K562 (cell line): Measurements from ENCODE around the gene MVB12B. TPM values are rescaled to one million over a fixed set of nuclear protein-coding genes. Genes with fewer than 3 reads are reported as not detected.

ENCODE experiments used
- CREB1 ChIP-seq, 2 experiments: sonication (generic) in 1 of 2; formaldehyde crosslinking in 1 of 2; IDR thresholded peaks; 2 replicates each; pipeline versions ENCODE4 v1.6.1 to v1.8.0; 2012 to 2022; ENCODE audit warnings: inconsistent platforms in 1 of 2, mild to moderate bottlenecking in 1 of 2, missing genetic modification reagents in 1 of 2, moderate library complexity in 1 of 2
- EZH2 ChIP-seq: IDR thresholded peaks from 2 replicates; pipeline ENCODE4 v1.6.1; 2012; ENCODE audit warnings: low read depth, mild to moderate bottlenecking, inconsistent platforms, low read length, borderline replicate concordance
- HCFC1 ChIP-seq: IDR thresholded peaks from 2 replicates; pipeline ENCODE4 v1.6.1; 2012; ENCODE audit warnings: low read depth, low read length, improper control_type of control experiment
- HNRNPK ChIP-seq: fragments of 200-400 bp; formaldehyde crosslinking; IDR thresholded peaks from one replicate; pipeline ENCODE4 v1.6.1; 2018; ENCODE audit warnings: mild to moderate bottlenecking, low read depth, low read length; ENCODE audit not compliant: poor library complexity, severe bottlenecking
- KAT2B ChIP-seq: IDR thresholded peaks from one replicate; pipeline ENCODE4 v1.6.1; 2012; ENCODE audit warnings: low read depth, mild to moderate bottlenecking, control low read depth, inconsistent platforms, low read length, moderate library complexity
- KDM1A ChIP-seq, 2 experiments: fragments of 450-650 bp; IDR thresholded peaks; 2 replicates each; pipeline ENCODE4 v1.6.1; 2016; ENCODE audit warnings: mild to moderate bottlenecking in 2 of 2
- KDM2B ChIP-seq: fragments of 250-450 bp; sonication (Bioruptor Pico); IDR thresholded peaks from 2 replicates; pipeline ENCODE4 v1.8.0; 2021; ENCODE audit warnings: mild to moderate bottlenecking, moderate library complexity
- ZNF324 ChIP-seq: fragments of 250-450 bp; sonication (Bioruptor Pico); IDR thresholded peaks from 2 replicates; pipeline ENCODE4 v1.4.0; 2020; ENCODE audit warnings: mild to moderate bottlenecking
- ZNF830 ChIP-seq: fragments of 250-450 bp; sonication (Bioruptor Pico); IDR thresholded peaks from 2 replicates; pipeline ENCODE4 v1.5.0; 2021; ENCODE audit warnings: mild to moderate bottlenecking
- polyA plus RNA-seq, 8 experiments: library from polyadenylated mRNA; depleted of rRNA in 4 of 8; stranded (reverse) in 5 of 8; unstranded in 3 of 8; fragments of >200 nt; fragmentation: Nextera tagmentation in 2 of 8; fragmentation: Illumina TruSeq in 1 of 8; extraction: Ambion mirVana in 2 of 8; extraction: Trizol in 1 of 8; gene quantifications; 2 replicates each; pipeline versions ENCODE4 v1.2.1 to v1.2.3, GENCODE V29; 2011 to 2014; ENCODE audit warnings: inconsistent platforms in 1 of 8, missing spikeins in 1 of 8
- total RNA-seq, 7 experiments: library from RNA; depleted of rRNA in 6 of 7; stranded (reverse); fragments of >200 nt in 6 of 7; fragmentation: Illumina TruSeq in 2 of 7; extraction: Trizol in 2 of 7; gene quantifications; 2 replicates each; pipeline versions ENCODE4 v1.2.1 to v1.2.3, GENCODE V29; 2011 to 2021; ENCODE audit warnings: low replicate concordance in 1 of 7
- TF ChIP-seq, protein P1 (sequence below): fragments of 250-450 bp; sonication (Bioruptor Pico); IDR thresholded peaks from 2 replicates; pipeline ENCODE4 v1.5.0; 2022; ENCODE audit warnings: mild to moderate bottlenecking
- TF ChIP-seq, protein P2 (sequence below): sonication (generic); IDR thresholded peaks from 2 replicates; pipeline ENCODE4 v1.6.1; 2016
- TF ChIP-seq, protein P3 (sequence below): conservative IDR thresholded peaks from 2 replicates; pipeline ENCODE4 v1.6.1; 2011; ENCODE audit warnings: low read depth, mild to moderate bottlenecking, low read length; ENCODE audit not compliant: control insufficient read depth
- TF ChIP-seq, protein P4 (sequence below), 2 experiments: fragments of 450-650 bp in 1 of 2; IDR thresholded peaks; 2 replicates each; pipeline ENCODE4 v1.6.1; 2011 to 2017; ENCODE audit warnings: low read depth in 2 of 2, antibody characterized with exemption in 1 of 2, borderline replicate concordance in 1 of 2, low read length in 1 of 2, mild to moderate bottlenecking in 1 of 2, mixed read lengths in 1 of 2; ENCODE audit not compliant: control insufficient read depth in 1 of 2

Gene MVB12B
- total and polyA plus RNA-seq, 9 of the 15 experiments (the other 6 are each of a cell fraction or from before 2014, with no cell fraction given): not detected

DNA sequence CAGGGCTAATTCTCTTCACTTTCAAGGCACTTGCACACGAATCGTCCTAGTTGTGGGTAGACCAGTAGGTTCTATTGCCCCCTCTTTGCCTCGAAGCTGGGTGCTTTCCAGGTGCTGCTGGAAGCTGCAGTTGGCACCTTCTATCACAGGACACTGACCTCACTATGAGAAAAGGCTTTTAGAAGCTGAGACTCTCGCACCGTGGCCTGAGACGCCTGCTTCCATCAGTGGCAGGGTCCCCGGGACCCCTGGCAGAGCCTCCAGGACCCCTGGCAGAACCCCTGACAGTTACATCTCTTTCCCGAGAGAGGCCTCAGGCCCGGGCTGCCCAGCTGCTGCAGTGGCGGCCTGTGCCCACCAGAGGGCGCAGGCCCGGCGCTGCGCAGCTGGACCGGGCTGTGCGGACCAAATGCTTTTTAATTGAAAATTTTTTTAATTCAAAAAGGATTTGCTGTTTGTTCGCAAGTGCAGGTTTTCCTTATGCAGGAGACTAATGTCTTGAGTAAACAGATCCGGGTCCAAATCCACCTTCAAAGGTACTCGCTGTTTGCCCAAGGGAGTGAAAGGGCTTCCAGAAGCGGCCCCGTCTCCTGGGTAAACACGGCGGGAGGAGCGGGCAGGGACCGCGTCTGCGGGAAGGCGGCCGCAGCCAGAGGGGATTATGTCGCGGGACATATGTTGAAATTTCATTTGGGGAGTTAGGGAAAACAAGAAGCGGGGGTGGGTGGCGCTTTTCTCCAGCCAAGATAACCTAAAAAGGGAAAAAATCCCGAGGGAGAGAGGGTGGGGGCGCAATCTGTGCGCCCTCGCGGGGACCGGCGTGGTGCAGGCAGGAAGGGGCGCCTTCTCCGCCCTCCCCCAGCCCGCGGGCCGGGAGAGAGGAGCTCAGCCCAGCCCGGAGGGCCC lies 172.6 kb downstream of the MVB12B start (continued):
- TF ChIP-seq, protein P1, sequence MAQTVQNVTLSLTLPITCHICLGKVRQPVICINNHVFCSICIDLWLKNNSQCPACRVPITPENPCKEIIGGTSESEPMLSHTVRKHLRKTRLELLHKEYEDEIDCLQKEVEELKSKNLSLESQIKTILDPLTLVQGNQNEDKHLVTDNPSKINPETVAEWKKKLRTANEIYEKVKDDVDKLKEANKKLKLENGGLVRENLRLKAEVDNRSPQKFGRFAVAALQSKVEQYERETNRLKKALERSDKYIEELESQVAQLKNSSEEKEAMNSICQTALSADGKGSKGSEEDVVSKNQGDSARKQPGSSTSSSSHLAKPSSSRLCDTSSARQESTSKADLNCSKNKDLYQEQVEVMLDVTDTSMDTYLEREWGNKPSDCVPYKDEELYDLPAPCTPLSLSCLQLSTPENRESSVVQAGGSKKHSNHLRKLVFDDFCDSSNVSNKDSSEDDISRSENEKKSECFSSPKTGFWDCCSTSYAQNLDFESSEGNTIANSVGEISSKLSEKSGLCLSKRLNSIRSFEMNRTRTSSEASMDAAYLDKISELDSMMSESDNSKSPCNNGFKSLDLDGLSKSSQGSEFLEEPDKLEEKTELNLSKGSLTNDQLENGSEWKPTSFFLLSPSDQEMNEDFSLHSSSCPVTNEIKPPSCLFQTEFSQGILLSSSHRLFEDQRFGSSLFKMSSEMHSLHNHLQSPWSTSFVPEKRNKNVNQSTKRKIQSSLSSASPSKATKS: no peak
- TF ChIP-seq KAT2B: no peak
- TF ChIP-seq KDM1A (IDR thresholded peaks at IDR 0.05): no peak
- TF ChIP-seq HNRNPK: no peak
- TF ChIP-seq CREB1 (IDR thresholded peaks at IDR 0.05): no peak
- no peak for TF ChIP-seq CREB1 (CRISPR knock-in tag; IDR thresholded peaks at IDR 0.05)
- TF ChIP-seq KDM2B: no peak
- TF ChIP-seq, protein P2, sequence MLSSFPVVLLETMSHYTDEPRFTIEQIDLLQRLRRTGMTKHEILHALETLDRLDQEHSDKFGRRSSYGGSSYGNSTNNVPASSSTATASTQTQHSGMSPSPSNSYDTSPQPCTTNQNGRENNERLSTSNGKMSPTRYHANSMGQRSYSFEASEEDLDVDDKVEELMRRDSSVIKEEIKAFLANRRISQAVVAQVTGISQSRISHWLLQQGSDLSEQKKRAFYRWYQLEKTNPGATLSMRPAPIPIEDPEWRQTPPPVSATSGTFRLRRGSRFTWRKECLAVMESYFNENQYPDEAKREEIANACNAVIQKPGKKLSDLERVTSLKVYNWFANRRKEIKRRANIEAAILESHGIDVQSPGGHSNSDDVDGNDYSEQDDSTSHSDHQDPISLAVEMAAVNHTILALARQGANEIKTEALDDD: no peak
- TF ChIP-seq, protein P3, sequence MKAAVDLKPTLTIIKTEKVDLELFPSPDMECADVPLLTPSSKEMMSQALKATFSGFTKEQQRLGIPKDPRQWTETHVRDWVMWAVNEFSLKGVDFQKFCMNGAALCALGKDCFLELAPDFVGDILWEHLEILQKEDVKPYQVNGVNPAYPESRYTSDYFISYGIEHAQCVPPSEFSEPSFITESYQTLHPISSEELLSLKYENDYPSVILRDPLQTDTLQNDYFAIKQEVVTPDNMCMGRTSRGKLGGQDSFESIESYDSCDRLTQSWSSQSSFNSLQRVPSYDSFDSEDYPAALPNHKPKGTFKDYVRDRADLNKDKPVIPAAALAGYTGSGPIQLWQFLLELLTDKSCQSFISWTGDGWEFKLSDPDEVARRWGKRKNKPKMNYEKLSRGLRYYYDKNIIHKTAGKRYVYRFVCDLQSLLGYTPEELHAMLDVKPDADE: no peak
- no peak for TF ChIP-seq ZNF324 (CRISPR knock-in tag)
- TF ChIP-seq, protein P4, sequence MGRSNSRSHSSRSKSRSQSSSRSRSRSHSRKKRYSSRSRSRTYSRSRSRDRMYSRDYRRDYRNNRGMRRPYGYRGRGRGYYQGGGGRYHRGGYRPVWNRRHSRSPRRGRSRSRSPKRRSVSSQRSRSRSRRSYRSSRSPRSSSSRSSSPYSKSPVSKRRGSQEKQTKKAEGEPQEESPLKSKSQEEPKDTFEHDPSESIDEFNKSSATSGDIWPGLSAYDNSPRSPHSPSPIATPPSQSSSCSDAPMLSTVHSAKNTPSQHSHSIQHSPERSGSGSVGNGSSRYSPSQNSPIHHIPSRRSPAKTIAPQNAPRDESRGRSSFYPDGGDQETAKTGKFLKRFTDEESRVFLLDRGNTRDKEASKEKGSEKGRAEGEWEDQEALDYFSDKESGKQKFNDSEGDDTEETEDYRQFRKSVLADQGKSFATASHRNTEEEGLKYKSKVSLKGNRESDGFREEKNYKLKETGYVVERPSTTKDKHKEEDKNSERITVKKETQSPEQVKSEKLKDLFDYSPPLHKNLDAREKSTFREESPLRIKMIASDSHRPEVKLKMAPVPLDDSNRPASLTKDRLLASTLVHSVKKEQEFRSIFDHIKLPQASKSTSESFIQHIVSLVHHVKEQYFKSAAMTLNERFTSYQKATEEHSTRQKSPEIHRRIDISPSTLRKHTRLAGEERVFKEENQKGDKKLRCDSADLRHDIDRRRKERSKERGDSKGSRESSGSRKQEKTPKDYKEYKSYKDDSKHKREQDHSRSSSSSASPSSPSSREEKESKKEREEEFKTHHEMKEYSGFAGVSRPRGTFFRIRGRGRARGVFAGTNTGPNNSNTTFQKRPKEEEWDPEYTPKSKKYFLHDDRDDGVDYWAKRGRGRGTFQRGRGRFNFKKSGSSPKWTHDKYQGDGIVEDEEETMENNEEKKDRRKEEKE (IDR thresholded peaks at IDR 0.05; ENCODE audit: borderline replicate concordance in 1 of 2, control insufficient read depth in 1 of 2, low read depth in 2 of 2, low read length in 1 of 2): no peak
- no peak for TF ChIP-seq EZH2
- no peak for TF ChIP-seq ZNF830 (CRISPR knock-in tag)
- no peak for TF ChIP-seq HCFC1
